Effector CD4-positive, alpha-beta T cell (primary cell): ENCODE results near the gene HES1.
"Not testable (repeated sequence)": the region's sequence is repeated elsewhere in the genome, so short reads cannot be mapped to it uniquely, and the experiment has no call there.

ENCODE experiments used
- DNase-seq: peaks from one replicate; pipeline ENCODE4 v3.0.0-alpha.2; 2020
- total RNA-seq: gene quantifications from one replicate; lab custom pipeline; 2026; lab: John Stamatoyannopoulos, UW

The HES1 gene, protein sequence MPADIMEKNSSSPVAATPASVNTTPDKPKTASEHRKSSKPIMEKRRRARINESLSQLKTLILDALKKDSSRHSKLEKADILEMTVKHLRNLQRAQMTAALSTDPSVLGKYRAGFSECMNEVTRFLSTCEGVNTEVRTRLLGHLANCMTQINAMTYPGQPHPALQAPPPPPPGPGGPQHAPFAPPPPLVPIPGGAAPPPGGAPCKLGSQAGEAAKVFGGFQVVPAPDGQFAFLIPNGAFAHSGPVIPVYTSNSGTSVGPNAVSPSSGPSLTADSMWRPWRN
- total RNA-seq, result 6.0 reads per million, percentile 23 among the genes with 10 or more reads in this experiment

- peak; percentile 16 for DNase-seq
Observed at GRCh38 chr3:194135806-194136518, at the start of gene HES1. HES1 (plus strand) TSS chr3:194136148; CDS start chr3:194136381, 233 bp downstream.

DNA sequence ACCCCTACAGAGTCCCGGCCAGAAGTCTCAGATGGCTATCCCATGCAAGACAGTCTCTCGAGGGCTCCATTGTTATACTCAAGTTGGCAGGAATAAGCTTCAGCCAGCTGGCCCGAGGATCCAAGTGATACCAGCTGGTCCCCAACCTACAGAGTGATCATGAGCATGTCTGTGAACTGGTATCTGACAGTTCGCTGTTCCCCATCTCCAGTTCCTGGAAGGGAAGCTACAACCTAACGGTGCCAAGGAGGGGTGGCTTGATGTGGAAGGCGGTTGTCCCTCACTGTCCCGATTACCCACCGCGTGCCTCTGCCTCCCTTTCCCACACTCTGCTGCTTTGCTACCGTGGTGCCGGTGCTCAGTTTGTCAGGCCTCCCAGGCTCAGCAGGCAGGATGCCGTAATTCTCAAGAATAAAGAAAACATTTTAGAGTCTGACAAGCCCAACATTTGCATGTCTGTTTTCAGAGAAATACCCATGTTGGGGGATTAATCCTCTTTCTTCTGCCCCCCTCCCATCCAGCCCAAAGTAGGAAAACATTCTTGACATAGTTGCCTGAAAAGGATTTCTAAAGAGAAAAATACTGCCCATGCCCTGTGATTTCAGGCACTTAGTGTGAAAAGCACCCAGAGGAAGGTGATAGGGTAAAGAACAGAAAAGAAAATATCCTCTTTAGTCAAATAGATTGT lies 49.4 kb upstream of the HES1 start:
- no peak for DNase-seq

GRCh38 chr3:194087280-194087679 lies 48.7 kb upstream of the HES1 start:
- DNase-seq, result no peak

- no peak for DNase-seq
Observed at GRCh38 chr3:194087995-194088855, 47.7 kb upstream of the HES1 start.

GRCh38 chr3:194089357-194090177 lies 46.4 kb upstream of the HES1 start:
- DNase-seq, result no peak

DNA sequence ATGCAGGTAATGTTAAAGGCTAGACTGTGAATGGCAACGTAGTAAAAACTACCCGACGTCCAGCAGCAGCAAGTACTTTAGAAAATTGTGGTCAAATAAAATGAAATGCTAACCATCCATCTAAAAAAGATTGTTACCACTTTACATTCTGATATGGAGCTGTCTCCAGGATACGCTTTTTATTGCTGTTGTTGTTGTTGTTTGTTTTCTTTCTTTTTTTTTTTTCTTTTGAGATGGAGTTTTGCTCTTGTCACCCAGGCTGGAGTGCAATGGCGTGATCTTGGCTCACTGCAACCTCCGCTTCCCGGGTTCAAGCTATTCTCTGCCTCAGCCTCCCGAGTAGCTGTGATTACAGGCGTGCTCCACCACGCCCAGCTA lies 45.8 kb upstream of the HES1 start:
- DNase-seq, result not testable (repeated sequence)

GRCh38 chr3:194090716-194091115 lies 45.2 kb upstream of the HES1 start:
- no peak for DNase-seq

- DNase-seq, result no peak
Observed at GRCh38 chr3:194091141-194091540, 44.8 kb upstream of the HES1 start.

- not testable (repeated sequence) for DNase-seq
Observed at GRCh38 chr3:194091897-194092296, 44.1 kb upstream of the HES1 start.

DNA sequence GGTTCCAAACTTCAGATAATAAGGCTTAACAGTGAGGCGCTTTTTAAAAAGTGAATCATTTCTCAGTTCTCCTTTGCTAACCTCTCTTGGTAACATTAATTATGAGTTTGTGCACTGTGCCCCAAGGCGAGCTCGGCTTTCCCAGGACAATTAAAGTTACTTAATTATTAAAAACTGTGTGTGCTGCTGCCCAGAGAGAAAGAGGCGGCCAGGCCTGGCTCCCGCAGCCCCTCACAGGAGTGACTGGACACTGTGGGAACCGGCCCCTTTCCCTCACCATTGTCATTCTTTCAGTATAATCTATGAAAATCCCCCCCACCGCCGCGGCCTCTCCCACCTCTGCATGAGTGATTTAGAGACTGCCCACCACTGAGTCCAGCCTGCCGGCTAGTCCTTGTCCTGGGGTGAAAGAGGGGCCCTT lies 43.1 kb upstream of the HES1 start:
- DNase-seq, result no peak

- DNase-seq, result no peak
Observed at GRCh38 chr3:194093842-194094241, 42.1 kb upstream of the HES1 start.

DNA sequence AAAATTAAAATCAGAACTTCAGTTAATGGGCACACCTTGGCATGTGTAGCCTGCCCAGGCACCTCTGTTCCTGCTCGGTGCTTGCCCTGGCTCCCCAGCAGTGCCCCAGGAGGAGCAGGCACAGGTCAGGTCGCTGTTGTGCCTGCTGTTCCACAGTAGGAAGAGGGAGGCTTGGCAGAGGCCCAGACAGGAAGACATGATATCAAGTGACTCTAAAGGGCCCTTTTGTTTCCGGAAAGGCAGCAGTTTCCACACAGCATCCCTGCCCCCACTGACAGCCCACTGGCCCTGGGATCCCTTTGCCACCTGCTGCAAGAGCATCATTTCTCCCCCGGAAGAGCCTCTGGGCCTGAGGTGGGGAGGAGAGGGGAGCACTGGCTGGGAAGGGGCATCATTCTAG lies 40.5 kb upstream of the HES1 start:
- DNase-seq, result no peak

GRCh38 chr3:194095902-194096301 lies 40.0 kb upstream of the HES1 start:
- DNase-seq, result no peak

- no peak for DNase-seq
Observed at GRCh38 chr3:194097141-194097882, 38.6 kb upstream of the HES1 start.

- DNase-seq, result no peak
Observed at GRCh38 chr3:194098081-194098842, 37.7 kb upstream of the HES1 start.

GRCh38 chr3:194098843-194099183 lies 37.1 kb upstream of the HES1 start:
- no peak for DNase-seq

DNA sequence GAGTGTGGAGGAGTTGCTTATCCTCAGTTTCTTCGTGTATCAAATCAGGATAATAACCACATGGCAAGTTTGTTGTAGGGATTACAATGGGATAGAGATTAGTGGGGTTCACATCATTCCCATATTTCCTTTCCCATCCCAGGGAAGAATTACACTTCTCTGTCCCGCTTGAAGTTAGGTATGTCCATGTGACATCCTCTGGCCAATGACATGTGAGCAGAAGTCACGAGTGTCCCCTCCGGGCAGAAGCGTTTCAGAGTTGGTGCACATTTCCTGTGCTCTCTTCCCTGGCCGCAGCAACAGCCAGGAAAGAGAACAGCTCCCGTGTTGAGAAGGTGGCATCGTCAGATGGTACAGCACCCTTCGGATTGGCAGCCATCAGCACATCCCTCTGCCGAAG lies 36.7 kb upstream of the HES1 start:
- DNase-seq, result no peak

DNA sequence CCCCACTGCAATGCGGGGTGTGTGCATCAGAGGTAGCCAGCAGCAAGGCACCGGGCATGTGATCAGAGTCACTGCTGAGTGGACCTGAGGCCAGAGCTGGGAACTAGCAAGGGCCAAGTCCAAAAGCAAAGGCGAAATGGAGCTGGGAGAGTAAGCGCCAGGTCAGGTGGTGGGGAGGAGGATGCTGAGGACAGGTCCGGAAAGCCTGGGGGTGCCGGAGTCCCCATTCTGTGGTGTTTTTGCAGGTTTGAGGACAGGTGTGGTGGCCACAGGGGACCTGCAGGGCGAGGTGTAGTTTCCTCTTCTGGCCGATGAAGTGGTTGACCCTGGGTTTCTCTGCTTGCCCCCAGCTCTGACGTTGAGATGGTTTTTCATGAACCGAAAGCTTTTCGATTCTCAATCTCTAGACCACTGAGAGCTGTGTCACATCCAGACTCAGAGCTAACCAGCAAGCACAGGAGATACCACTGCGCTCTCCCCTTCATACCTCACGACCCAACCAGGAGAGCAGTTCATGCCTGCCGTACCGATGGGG lies 35.0 kb upstream of the HES1 start:
- no peak for DNase-seq

DNA sequence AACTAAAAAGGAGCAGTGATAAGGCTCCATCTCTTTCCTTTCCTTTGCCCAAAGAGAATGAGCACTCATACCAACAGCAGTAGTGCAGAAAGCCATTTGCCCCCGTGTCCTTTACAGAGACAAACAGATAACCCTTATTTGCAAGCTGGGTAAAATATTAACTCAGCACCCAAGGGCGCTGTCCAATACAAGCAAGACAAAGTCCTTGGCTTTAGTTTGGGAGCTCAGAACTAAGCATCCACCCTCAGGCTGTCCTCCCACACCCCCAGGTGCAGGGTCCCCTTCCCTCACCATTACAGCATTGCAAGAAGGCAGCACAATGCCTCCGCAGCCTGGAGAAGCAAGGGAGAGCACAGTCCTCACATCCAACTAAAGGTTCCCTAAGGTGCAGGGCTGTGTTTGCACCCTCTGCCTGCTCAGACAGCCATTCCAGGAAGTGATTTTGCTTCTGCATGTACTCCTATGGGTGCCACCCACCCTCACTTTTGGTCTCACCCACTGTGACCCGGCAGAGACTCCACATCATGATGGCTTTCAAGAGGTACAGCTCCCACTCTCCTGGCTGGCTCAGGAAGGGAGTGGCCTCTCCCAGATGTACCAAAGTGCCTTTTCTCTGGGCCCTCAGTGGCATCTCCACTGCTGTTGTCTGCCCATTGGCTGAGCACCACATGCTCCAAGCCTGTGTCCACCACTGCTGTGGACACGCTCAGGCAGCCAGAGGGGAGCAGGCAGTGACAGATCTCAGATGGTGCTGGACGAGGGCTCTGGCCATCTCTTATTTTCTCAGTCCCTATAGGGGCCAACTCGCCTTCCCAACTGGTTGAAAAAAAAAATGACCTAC lies 34.1 kb upstream of the HES1 start:
- no peak for DNase-seq
